Mucosa of descending colon (tissue), 3 donors: ENCODE results near the gene COP1. TPM values are rescaled to one million over a fixed set of nuclear protein-coding genes. Genes with fewer than 3 reads are reported as not detected.
A peak's percentile ranks its signal among the peaks of the same experiment; 100 is the strongest.

Experiments used
- ATAC-seq: fragments of 200-7000 bp; cut with Tn5 transposase; one replicate; pipeline ENCODE4 v1.9.1; 2020; ENCODE audit warnings: mild to moderate bottlenecking, moderate library complexity
- DNase-seq, 3 donors: peaks; one replicate each; pipeline ENCODE4 v3.0.0-alpha.2; 2020
- H3K36me3 ChIP-seq: fragments of 200-600 bp; one replicate; pipeline ENCODE4 v1.8.0; 2021; ENCODE audit warnings: low read depth, mild to moderate bottlenecking
- H3K4me1 ChIP-seq: fragments of 200-600 bp; one replicate; pipeline ENCODE4 v1.8.0; 2021; ENCODE audit warnings: low read depth, mild to moderate bottlenecking
- H3K4me3 ChIP-seq: fragments of 200-600 bp; one replicate; pipeline ENCODE4 v1.8.0; 2021; ENCODE audit warnings: mild to moderate bottlenecking
- H3K9me3 ChIP-seq: fragments of 200-600 bp; one replicate; pipeline ENCODE4 v1.8.0; 2021; ENCODE audit warnings: mild to moderate bottlenecking
- intact Hi-C, 2 donors: fragments of 100-400 bp; cut with DNase I in 1 of 2; cut with micrococcal nuclease in 1 of 2; formaldehyde crosslinking; loops; one replicate each; pipeline versions ENCODE4 v1.11.0 to v1.11.1; 2022; cut with DNase I, micrococcal nuclease
- total RNA-seq, 3 donors: library from RNA; stranded (reverse); fragmentation: NEBNext Ultra II Directional in 2 of 3; extraction: Animal tissue kit (Norgen Biotek cat#: 25700) in 2 of 3; gene quantifications; one replicate each; pipeline versions ENCODE4 v1.2.1 to v1.2.4, GENCODE V29; 2021 to 2023
- TF ChIP-seq, protein P1 (sequence below): fragments of 200-600 bp; IDR thresholded peaks from one replicate; pipeline ENCODE4 v1.8.0; 2022; ENCODE audit warnings: antibody characterized with exemption, mild to moderate bottlenecking
- donor health status: DM: no; HTN: no; CAD: no; lungs with moderate emphysema.
- donor health status: DM: no; HTN: no; CAD: no.
- donor health status: DM: no; HTN: yes; CAD: no.

The COP1 gene
- total RNA-seq, 3 donors from 2014 or later: 51.5 to 51.9 (median 51.9) TPM

DNA sequence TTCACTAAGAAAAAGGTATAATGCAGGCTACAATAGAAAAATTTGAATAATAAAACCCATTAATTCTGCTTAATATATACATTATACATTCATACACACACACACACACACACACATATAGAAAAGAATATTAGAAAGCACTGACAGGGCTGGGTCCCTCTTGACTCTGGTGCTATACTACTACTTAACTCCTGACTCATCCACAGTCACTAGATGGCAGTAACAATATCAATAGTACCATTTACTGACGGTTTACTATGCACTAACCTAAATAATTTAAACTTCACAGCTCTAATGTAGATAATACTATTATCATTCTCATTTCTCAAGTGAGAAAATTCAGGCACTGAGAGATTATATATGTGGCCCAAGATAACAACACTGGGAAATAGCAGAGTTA is 87.5 kb downstream of the COP1 start:
- no peak for DNase-seq
- Histone ChIP-seq H3K4me3 (no peak overlapping the region), H3K9me3 (peaks cover 9% of the 10 kb centered on the region), H3K36me3 (no peaks in the 10 kb centered on the region), H3K4me1 (no peaks in the 10 kb centered on the region)
- ATAC-seq: peak; percentile 46
- intact Hi-C loops: no loop called here
- TF ChIP-seq, protein P1, sequence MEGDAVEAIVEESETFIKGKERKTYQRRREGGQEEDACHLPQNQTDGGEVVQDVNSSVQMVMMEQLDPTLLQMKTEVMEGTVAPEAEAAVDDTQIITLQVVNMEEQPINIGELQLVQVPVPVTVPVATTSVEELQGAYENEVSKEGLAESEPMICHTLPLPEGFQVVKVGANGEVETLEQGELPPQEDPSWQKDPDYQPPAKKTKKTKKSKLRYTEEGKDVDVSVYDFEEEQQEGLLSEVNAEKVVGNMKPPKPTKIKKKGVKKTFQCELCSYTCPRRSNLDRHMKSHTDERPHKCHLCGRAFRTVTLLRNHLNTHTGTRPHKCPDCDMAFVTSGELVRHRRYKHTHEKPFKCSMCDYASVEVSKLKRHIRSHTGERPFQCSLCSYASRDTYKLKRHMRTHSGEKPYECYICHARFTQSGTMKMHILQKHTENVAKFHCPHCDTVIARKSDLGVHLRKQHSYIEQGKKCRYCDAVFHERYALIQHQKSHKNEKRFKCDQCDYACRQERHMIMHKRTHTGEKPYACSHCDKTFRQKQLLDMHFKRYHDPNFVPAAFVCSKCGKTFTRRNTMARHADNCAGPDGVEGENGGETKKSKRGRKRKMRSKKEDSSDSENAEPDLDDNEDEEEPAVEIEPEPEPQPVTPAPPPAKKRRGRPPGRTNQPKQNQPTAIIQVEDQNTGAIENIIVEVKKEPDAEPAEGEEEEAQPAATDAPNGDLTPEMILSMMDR: no peak

DNA sequence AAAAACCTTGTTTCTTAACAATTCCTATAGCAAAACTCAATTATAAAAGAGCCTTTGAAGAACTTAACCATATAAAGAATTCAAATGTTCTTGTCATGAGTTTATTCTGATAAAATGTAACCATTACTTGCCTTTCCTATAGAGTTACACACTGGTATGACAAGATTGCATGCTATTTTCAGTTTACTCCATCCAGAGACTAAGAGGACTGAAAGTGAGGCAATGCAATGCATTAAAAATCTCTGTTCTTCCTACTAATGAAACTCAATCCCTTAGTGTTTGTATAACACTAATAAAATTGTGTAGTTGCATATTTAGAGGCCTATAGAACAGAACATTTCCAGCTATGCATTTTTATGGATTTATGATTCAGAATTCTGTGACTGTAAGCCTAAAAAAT is 88.1 kb downstream of the COP1 start:
- Histone ChIP-seq H3K4me3 (no peak overlapping the region), H3K9me3 (peaks cover 9% of the 10 kb centered on the region), H3K4me1 (no peaks in the 10 kb centered on the region), H3K36me3 (no peaks in the 10 kb centered on the region)
- intact Hi-C loops: no loop called here
- ATAC-seq (no peak), DNase-seq (no peak)
- TF ChIP-seq, protein P1: no peak

DNA sequence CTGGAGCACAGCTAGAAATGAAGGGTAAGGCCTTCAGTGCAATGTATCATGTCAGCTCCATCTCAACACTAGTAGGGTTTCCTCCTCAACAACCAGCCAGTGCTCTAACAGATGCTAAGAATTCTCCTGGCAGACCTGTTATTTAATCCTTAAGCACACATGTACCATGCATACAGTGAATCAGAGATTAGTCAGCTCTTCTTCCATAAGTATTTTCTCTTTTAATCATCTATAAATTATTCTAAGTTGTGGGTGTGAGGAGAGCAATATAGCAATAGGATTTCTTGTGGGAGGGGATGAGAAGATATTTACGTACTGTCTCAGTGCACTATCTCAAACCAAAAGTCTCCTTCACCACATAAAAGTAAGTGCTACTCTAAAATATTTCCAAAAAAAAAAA is 95.3 kb downstream of the COP1 start:
- intact Hi-C loops: no loop called here

DNA sequence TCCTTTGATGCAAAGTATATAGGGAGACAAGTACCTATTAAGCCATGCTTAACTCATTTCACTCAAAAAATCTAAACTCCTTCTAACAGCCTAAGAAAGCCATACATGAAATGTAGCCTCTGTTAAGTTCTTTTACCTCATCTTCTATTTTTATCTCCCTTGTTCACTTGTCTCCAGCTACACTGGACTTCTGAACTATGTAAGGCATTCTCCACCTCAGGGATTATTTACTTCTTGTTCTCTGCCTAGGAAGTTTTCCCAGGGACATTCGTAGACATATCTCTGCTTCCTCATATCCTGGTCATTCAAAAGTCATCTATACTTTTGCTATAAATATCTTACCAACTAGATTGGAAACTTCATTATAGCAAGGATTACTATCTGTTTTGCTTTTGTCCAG is 96.9 kb downstream of the COP1 start:
- TF ChIP-seq, protein P1: no peak
- intact Hi-C loops: no loop called here
- H3K4me1 ChIP-seq: no peaks in the 10 kb centered on the region
- ATAC-seq (no peak), DNase-seq (no peak)
- H3K9me3 ChIP-seq: no peaks in the 10 kb centered on the region
- no peaks in the 10 kb centered on the region for H3K36me3 ChIP-seq
- no peak overlapping the region for H3K4me3 ChIP-seq

More for the DNA sequence above, 95.3 kb downstream of the COP1 start:
- ATAC-seq: no peak
- TF ChIP-seq, protein P1: no peak
- Histone ChIP-seq H3K4me1 (no peaks in the 10 kb centered on the region), H3K4me3 (no peak overlapping the region), H3K36me3 (no peaks in the 10 kb centered on the region), H3K9me3 (no peaks in the 10 kb centered on the region)
- DNase-seq: no peak

DNA sequence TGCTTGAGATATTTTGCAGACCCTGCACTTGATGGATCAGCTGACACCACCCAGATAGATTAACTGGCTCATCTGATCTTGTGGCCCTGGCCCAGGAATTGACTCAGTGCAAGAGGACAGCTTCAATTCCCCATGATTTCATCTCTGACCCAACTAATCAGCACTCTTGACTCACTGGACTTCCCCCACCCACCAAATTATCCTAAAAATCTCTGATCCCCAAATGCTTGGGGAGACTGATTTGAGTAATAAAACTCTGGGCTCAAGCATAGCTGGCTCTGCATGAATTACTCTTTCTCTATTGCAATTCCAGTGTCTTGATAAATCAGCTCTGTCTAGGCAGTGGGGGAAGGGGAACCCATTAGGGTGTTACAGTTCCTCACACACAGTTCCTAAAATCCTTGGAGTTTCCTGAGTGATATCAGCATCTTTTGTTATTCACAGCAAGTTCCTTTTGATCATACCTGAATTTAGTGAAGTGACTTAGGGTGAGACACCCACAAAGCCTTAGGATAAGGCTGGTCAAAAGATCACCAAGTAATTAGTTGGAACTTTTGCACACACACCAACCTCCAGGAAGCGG is 104.2 kb downstream of the COP1 start:
- no peak for ATAC-seq
- no peaks in the 10 kb centered on the region for H3K4me1 ChIP-seq
- peaks cover 8% of the 10 kb centered on the region for H3K36me3 ChIP-seq
- no peak overlapping the region for H3K4me3 ChIP-seq
- intact Hi-C loops: no loop called here
- DNase-seq: no peak
- peaks cover 34% of the 10 kb centered on the region for H3K9me3 ChIP-seq
- TF ChIP-seq, protein P1: no peak
